Esophagus squamous epithelium (tissue), 4 donors: Measurements from ENCODE around the gene BAIAP2.

ENCODE experiments used
- POLR2A ChIP-seq, 4 donors: fragments of 450-650 bp; IDR thresholded peaks; one replicate each; pipeline ENCODE4 v1.6.1; 2017; ENCODE audit warnings: antibody characterized with exemption in 4 of 4, mild to moderate bottlenecking in 4 of 4, moderate library complexity in 3 of 4
- TF ChIP-seq, protein P1 (sequence below), 6 experiments: fragments of 450-650 bp in 4 of 6; fragments of 200-600 bp in 2 of 6; sonication (generic) in 2 of 6; IDR thresholded peaks; one replicate each; pipeline ENCODE4 v1.5.1; 2016 to 2019; ENCODE audit warnings: antibody characterized with exemption in 6 of 6, mild to moderate bottlenecking in 4 of 6, moderate library complexity in 4 of 6

DNA sequence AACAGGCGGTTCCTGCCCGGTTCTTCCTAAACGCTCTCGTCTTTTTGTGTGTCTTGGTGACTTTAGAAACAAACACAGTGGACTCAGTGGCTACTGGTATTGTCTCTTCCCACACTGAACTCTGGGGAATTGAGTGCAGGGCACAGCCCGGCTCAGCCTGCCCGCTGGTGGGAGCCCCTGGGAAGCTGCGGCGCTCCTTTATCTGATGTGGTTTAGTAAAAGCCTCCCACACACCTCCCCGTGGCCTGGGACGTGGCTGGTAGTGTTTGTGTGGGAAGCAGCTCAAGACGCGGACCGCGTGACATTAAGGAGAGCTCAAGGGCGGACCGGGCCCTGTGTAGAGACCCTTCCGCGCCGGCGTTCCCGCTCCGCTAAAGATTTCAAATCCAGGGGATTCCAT, 75.0 kb downstream of the BAIAP2 start:
- TF ChIP-seq, protein P1, sequence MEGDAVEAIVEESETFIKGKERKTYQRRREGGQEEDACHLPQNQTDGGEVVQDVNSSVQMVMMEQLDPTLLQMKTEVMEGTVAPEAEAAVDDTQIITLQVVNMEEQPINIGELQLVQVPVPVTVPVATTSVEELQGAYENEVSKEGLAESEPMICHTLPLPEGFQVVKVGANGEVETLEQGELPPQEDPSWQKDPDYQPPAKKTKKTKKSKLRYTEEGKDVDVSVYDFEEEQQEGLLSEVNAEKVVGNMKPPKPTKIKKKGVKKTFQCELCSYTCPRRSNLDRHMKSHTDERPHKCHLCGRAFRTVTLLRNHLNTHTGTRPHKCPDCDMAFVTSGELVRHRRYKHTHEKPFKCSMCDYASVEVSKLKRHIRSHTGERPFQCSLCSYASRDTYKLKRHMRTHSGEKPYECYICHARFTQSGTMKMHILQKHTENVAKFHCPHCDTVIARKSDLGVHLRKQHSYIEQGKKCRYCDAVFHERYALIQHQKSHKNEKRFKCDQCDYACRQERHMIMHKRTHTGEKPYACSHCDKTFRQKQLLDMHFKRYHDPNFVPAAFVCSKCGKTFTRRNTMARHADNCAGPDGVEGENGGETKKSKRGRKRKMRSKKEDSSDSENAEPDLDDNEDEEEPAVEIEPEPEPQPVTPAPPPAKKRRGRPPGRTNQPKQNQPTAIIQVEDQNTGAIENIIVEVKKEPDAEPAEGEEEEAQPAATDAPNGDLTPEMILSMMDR (IDR thresholded peaks at IDR 0.05): no peak
- no peak for TF ChIP-seq POLR2A (IDR thresholded peaks at IDR 0.05)
